ENCODE measurements around the gene MTARC2. TPM values are rescaled to one million over a fixed set of nuclear protein-coding genes. Genes with fewer than 3 reads are reported as not detected.
A peak's percentile ranks its signal among the peaks of the same experiment; 100 is the strongest.

Gene MTARC2
- total RNA-seq, 6 experiments from 2014 or later: 3.2 to 5.2 (median 3.8) TPM

DNA sequence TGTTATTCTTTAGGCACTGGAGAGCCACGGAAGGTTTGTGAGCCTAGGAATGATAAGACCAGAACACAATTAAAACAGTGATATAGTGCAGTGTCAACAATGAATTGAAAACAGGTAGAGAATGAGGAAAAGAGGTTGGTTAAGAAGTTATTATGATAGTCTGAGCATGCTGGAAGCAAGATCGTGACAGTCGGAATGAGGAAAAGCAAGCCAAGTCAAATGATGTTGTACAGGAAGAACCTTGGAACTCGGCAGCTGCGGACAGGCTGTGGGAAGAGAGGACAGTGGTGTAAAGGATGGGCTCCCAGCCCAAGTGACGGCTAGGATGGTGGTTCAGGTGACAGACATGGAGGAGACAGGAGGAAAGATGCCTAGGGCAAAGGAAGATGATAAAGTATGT is 64.2 kb downstream of the MTARC2 start:
- no peak for DNase-seq
- Mint-ChIP-seq H3K4me1 (ENCODE audit: low read depth) (peaks cover 10% of the 10 kb centered on the region), H3K36me3 (ENCODE audit: low read depth) (no peaks in the 10 kb centered on the region; the same call in 1 of the 2 replicates), H3K4me3 (no peak overlapping the region), H3K27ac (no peak overlapping the region), H3K27me3 (ENCODE audit: insufficient read depth) (peaks cover 1% of the 10 kb centered on the region; the same call in 1 of the 2 replicates), H3K9me3 (no peaks in the 10 kb centered on the region)
- no peak for TF ChIP-seq CTCF (IDR thresholded peaks at IDR 0.05)

GRCh38 chr1:220813013-220813412 is 64.9 kb downstream of the MTARC2 start:
- Mint-ChIP-seq H3K4me3 (no peak overlapping the region), H3K27ac (no peak overlapping the region)

DNA sequence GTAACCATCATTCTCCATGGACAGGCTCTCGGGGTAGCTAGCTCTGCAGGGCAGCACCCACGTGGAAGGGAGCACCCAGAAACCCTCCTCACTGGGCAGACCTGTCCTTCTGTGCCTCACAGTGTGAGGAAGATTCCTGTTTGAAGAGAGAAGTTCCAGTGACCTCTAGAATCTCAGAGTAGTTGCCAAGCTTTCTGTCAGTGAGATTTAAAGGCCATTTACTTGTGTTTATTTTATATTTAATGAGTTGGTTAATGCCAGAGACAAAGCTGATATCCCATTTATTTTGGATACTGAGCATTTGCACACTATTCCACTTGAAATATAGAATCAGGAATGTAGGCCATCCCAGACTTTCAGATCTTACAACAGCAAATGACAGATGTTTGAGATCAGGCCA is 67.3 kb downstream of the MTARC2 start:
- no peak for TF ChIP-seq CTCF (IDR thresholded peaks at IDR 0.05)
- no peaks in the 10 kb centered on the region for H3K9me3 Mint-ChIP-seq
- peaks cover 5% of the 10 kb centered on the region; the same call in 1 of the 2 replicates for H3K36me3 Mint-ChIP-seq (ENCODE audit: low read depth)

More at GRCh38 chr1:220813013-220813412, 64.9 kb downstream of the MTARC2 start:
- H3K4me1 Mint-ChIP-seq (ENCODE audit: low read depth): peaks cover 16% of the 10 kb centered on the region
- peaks cover 5% of the 10 kb centered on the region; the same call in 1 of the 2 replicates for H3K36me3 Mint-ChIP-seq (ENCODE audit: low read depth)
- H3K9me3 Mint-ChIP-seq: no peaks in the 10 kb centered on the region
- peak; percentile 37; the same call in 1 of the 2 replicates for TF ChIP-seq CTCF (IDR thresholded peaks at IDR 0.05)
- H3K27me3 Mint-ChIP-seq (ENCODE audit: insufficient read depth): peaks cover 1% of the 10 kb centered on the region; the same call in 1 of the 2 replicates
- no peak for DNase-seq

GRCh38 chr1:220817907-220818306 is 69.8 kb downstream of the MTARC2 start:
- Mint-ChIP-seq H3K27me3 (ENCODE audit: insufficient read depth) (peaks cover 5% of the 10 kb centered on the region), H3K9me3 (no peaks in the 10 kb centered on the region), H3K4me1 (ENCODE audit: low read depth) (peaks cover 31% of the 10 kb centered on the region), H3K36me3 (ENCODE audit: low read depth) (0 out of 2 replicates have a peak, but pooled peaks cover 5% of the 10 kb centered on the region), H3K4me3 (peak overlapping the region; percentile 70), H3K27ac (peak overlapping the region; percentile 79)
- peak; percentile 68 for DNase-seq
- no peak for TF ChIP-seq CTCF (IDR thresholded peaks at IDR 0.05)

More for the DNA sequence above, 67.3 kb downstream of the MTARC2 start:
- peaks cover 1% of the 10 kb centered on the region; the same call in 1 of the 2 replicates for H3K27me3 Mint-ChIP-seq (ENCODE audit: insufficient read depth)
- peaks cover 34% of the 10 kb centered on the region for H3K4me1 Mint-ChIP-seq (ENCODE audit: low read depth)
- DNase-seq: no peak
- H3K27ac Mint-ChIP-seq: no peak overlapping the region
- H3K4me3 Mint-ChIP-seq: no peak overlapping the region

- Mint-ChIP-seq H3K9me3 (no peaks in the 10 kb centered on the region), H3K27ac (peak overlapping the region; percentile 79), H3K36me3 (ENCODE audit: low read depth) (0 out of 2 replicates have a peak, but pooled peaks cover 5% of the 10 kb centered on the region), H3K27me3 (ENCODE audit: insufficient read depth) (peaks cover 5% of the 10 kb centered on the region), H3K4me1 (ENCODE audit: low read depth) (peaks cover 36% of the 10 kb centered on the region), H3K4me3 (peak overlapping the region; percentile 70)
- peak; percentile 95 for DNase-seq
- no peak for TF ChIP-seq CTCF (IDR thresholded peaks at IDR 0.05)
Observed at GRCh38 chr1:220818421-220819173, 70.5 kb downstream of the MTARC2 start.
